Stimulated activated CD4-positive, alpha-beta T cell treated with anti-CD3 and anti-CD28 coated beads, TNF-alpha, amount 100 ng/mL, for 4 hours (primary cell): Measurements from ENCODE around the gene ATP11A.

Experiments
- DNase-seq, 3 experiments: peaks; one replicate each; pipeline ENCODE4 v3.0.0-alpha.2; 2020; ENCODE audit warnings: low read depth in 3 of 3

ATP11A gene

DNA sequence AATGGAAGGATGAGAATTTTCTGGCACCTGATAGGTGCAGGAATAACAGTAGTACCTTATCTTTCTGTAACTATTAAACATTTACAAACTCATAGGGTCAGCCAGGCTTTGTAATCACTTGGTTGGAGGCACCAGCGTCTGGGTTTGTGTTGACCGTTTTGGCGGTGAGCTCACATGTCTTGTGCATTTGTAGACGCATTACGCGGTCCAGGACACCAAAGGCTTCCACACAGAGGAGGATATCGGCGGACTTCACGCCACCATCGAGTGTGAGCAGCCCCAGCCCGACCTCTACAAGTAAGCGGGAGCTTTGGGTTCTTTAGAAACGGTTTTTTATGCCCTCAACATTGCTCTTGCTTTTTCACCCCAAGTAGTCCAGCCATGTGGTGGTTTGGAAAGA, 129.3 kb downstream of the ATP11A start:
- no peak for DNase-seq

- DNase-seq: no peak
These were observed 130.0 kb downstream of the ATP11A start for GRCh38 chr13:112819816-112820215.

DNA sequence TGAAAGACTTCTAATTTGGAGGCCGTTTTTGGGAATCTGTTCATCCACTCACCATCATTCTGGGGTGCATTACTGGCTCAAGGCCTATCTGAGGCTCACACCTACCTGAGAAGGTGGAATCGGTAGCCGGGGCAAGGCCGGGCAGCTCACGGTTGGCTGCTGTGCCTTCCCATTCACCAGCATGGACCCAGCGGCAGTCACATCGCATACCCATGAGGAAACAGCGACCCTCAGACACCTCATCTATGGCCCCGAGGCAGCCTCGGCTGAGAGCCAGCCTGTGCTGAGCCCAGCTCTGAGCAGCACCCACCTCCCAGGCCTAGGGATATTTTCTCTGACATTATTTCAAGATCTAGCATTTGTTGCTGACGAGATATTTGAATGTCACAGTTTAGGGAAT, 130.5 kb downstream of the ATP11A start:
- DNase-seq: no peak

- DNase-seq: no peak
These were observed 131.7 kb downstream of the ATP11A start for GRCh38 chr13:112821340-112822055.

DNA sequence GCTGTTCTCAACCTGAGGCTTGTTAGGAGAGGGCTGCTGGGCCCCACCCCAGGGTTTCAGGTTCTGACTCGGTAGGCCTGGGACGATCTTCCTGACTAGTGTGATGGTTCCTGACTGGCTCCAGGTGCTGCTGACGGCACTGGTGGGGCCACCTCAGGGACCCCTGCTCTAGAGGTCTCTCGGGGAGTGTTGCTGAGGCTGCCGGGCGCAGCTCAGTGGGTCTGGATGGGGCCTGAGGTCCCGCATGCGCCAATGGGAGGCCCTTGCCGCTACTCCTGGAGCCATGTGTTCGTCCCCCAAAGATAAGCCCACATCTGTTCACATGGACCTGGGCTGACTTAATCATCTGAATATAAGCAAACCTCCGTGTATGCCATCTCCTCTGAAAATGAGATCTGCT, 133.0 kb downstream of the ATP11A start:
- no peak for DNase-seq

- no peak for DNase-seq
These were observed 134.6 kb downstream of the ATP11A start for GRCh38 chr13:112824429-112824828.

GRCh38 chr13:112825071-112825470, 135.2 kb downstream of the ATP11A start:
- no peak for DNase-seq

DNA sequence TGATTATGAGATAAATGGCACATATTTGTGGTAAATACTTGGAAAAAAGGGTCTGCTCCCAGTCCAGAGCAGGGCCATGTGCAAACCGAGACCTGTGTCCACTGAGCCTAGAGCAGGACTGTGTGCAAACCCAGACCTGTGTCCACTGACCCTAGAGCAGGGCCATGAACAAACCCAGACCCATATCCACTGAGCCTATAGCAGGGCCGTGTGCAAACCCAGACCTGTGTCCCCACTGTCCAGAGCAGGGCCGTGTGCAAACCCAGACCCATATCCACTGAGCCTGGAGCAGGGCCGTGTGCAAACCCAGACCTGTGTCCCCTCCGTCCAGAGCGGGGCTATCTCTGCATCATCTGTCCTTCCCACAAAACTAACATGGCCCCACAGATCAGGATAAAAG, 136.0 kb downstream of the ATP11A start:
- DNase-seq: no peak

GRCh38 chr13:112826565-112826964, 136.7 kb downstream of the ATP11A start:
- no peak for DNase-seq

DNA sequence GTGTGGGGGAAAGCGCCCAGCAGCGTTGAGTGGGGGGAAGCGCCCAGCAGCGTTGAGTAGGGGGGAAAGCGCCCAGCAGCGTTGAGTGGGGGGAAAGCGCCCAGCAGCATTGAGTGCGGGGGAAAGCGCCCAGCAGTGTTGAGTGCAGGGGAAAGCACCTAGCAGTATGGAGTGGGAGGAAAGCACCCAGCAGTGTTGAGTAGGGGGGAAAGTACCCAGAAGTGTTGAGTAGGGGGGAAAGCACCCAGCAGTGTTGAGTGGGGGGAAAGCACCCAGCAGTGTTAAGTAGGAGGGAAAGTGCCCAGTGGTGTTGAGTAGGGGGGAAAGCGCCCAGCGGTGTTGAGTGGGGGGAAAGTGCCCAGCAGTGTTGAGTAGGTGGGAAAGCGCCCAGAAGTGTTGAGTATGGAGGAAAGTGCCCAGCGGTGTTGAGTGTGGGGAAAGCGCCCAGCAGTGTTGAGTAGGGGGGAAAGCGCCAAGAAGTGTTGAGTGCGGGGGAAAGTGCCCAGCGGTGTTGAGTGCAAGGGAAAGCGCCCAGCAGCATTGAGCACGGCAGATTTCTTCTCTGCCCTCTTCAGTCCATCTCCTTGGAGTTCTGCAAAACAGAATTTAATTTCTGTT, 138.4 kb downstream of the ATP11A start:
- no peak for DNase-seq

DNA sequence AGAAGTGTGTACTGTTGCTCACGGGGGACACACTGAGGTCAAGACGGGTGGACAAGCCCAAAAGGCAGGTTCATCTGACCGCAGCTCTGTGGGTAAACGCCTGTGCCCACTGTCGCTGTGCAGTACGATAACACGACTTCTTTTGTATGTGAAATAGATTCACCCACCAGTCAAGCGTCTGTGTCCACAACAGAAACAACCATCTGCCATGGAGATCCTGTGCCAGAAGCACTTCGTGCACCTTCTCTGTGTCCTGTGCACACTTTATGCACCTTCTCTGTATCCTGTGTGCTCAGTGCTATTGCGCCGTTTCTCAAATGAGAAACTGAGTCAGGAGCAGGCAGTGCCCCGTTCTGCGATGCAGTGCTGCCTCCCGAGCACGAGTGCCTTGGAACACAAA, 138.9 kb downstream of the ATP11A start:
- DNase-seq: no peak

DNA sequence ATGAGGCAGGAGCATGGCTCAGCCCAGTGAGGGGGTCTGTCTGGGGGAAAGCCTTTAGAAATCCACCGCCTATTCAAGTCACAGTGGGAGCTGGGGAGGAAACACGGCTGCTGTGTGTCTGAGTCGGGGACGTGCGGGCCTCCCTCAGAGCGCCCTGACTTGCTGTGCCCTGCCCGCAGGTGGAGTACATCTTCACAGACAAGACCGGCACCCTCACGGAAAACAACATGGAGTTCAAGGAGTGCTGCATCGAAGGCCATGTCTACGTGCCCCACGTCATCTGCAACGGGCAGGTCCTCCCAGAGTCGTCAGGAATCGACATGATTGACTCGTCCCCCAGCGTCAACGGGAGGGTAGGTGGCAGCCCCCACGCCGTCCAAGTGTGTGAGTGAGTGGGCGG, 141.4 kb downstream of the ATP11A start:
- DNase-seq: no peak

GRCh38 chr13:112831801-112832200, 142.0 kb downstream of the ATP11A start:
- DNase-seq: no peak

DNA sequence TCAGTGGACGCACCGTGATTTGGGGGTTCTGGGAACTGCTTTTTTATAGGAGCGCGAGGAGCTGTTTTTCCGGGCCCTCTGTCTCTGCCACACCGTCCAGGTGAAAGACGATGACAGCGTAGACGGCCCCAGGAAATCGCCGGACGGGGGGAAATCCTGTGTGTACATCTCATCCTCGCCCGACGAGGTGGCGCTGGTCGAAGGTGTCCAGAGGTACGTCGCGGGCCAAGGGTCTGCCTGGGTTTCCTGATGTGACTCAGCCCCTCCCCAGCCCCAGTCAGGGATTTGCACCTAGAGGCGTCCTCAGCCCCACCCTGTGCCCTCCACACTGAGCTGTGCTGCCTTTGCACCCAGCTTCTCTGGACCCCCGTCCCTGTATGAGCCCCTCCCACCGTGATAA, 143.0 kb downstream of the ATP11A start:
- DNase-seq: no peak

DNA sequence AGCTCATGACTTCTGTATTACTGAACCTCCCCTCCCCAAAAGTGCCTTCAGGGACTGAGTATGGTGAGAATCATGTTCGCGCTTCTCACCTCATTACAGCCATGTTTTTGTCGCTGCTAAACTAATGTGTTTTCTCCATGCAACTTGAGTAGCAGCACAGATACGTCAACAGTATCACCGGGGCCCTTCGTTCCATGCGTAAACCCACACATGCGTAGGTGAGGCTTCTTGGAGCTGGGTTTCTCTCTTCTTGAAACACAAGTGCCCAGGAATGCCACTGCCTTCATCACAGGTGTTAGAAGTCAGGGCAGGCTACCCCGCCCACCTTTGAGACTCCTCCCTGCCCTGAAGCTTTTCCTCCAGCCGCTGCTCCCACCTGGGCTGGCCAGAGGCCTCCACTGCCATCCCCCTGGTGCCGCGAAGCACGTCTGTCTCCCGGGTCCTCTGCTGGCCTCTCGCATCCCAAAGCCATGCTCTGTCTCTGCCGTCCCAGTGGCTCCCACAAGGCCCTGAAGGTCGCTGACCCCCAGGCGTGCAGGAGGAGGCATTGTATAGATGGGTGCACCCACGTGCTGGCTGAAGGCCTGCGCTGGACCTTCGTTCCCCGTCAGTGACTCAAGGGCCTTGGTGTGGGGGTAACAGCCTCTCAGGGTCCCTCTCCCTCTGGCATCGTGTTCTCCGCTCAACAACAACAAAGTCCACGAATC, 143.9 kb downstream of the ATP11A start:
- DNase-seq: no peak

GRCh38 chr13:112835344-112835743, 145.5 kb downstream of the ATP11A start:
- no peak for DNase-seq

- DNase-seq: no peak
These were observed 146.0 kb downstream of the ATP11A start for GRCh38 chr13:112835796-112836195.

DNA sequence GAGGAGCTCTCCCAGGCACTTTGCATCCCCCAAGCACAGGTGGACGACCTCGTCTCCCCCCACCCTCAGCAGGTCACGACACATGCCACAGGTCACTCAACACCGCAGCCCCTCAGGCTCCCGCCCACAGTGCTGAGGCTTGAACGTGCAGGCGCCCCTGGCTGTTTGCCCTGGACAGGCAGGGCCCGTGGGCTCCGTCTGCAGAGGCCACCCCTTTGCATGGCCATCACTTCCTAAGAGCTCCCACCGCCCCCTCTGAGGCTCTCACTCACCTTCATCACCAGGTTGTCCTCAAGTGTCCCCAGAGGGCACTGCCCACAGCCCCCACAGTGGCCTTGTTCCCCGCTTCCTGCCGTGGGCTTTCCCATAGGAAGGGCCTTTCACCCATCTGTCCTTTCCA, 147.1 kb downstream of the ATP11A start:
- no peak for DNase-seq

GRCh38 chr13:112837371-112838037, 147.7 kb downstream of the ATP11A start:
- DNase-seq: no peak

DNA sequence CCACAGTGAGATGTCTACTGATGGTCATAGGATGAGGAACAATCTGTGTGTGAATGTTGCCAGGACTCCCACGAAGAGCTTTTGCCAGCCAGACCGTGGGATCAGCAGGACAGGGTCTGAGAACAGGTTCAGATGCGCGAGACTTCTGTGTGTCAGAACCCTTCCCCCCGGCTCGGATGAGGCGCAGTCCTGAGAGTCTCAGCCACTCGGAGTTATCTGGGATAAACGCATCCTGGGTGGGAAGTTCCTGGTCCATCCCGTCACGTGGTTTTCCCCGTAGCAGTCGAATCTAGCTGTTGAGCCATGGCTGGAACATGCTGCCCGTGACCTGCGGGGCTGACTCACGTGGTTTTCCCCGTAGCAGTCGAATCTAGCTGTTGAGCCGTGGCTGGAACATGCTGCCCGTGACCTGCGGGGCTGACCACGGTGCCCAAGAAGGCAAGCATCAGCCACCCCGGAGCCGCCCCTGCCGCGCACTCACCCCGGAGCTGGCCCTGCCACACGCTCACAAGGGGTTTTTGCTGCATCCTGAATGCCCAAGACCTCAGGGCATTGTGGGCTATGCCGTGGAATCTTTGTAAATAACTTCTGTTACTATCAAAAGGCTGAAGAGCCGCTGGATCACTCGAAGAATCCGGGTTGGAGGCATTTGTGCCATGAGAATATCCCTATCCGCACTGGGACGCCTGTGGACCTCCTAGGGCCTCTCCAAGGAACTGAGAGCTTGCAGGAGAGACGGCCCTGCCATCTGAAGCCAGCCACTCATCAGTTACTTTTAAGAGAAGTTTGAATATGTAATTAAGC, 148.4 kb downstream of the ATP11A start:
- no peak for DNase-seq

DNA sequence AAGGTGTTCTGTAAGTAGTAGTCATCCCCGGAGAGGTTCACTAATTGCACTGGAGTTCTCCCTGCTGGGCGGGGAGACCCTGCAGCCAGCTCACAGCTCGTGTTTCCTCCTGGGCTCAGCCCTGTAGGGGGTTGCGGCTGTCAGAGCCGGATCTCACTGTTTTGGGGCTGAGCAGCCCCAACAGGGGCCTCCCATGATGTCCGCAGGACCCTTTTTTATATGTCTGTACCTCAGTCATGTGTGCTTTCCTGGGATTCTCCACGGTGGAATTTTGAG, 148.9 kb downstream of the ATP11A start:
- DNase-seq: no peak
